PC-9 (cell line): ENCODE measurements around the gene NOP53. TPM values are rescaled to one million over a fixed set of nuclear protein-coding genes. Genes with fewer than 3 reads are reported as not detected.
"Not testable (repeated sequence)": the region's sequence is repeated elsewhere in the genome, so short reads cannot be mapped to it uniquely, and the experiment has no call there.

Source experiments
- BruUV-seq: library from RNA; stranded (reverse); fragments of 400-500 nt; replicated peaks from 2 replicates; lab custom pipeline; 2021; lab: Mats Ljungman, UMichigan
- CTCF ChIA-PET: fragments of 300-600 bp; sonication (Branson Sonifier 250); formaldehyde crosslinking; loops from one replicate; lab custom pipeline; 2022; ENCODE audit warnings: antibody characterized with exemption; lab: Charles Lee
- POLR2A ChIA-PET: fragments of 300-600 bp; sonication (Branson Sonifier 250); formaldehyde crosslinking; loops from one replicate; lab custom pipeline; 2022; ENCODE audit warnings: antibody characterized with exemption; ENCODE audit not compliant: unreplicated experiment; lab: Charles Lee
- DNase-seq, 2 experiments: peaks; one replicate each; pipeline versions ENCODE4 v3.0.0 to v3.0.0-alpha.2; 2015 to 2022; ENCODE audit warnings: mixed read lengths in 1 of 2
- H2AFZ ChIP-seq: fragments of 200-600 bp; sonication (generic); 2 replicates; pipeline ENCODE4 v1.8.1; 2017; ENCODE audit warnings: antibody characterized with exemption
- H3F3A ChIP-seq: fragments of 200-600 bp; sonication (generic); 2 replicates; pipeline ENCODE4 v1.8.1; 2017; ENCODE audit warnings: antibody characterized with exemption, mild to moderate bottlenecking, low read depth; ENCODE audit not compliant: insufficient read depth
- H3K27ac ChIP-seq: fragments of 200-600 bp; sonication (generic); 2 replicates; pipeline ENCODE4 v1.6.1; 2016; ENCODE audit warnings: mixed run types
- H3K27me3 ChIP-seq: fragments of 200-600 bp; sonication (generic); 2 replicates; pipeline ENCODE4 v1.6.1; 2016; ENCODE audit warnings: low read depth, mixed run types; ENCODE audit not compliant: insufficient read depth
- H3K36me3 ChIP-seq: fragments of 200-600 bp; sonication (generic); 2 replicates; pipeline ENCODE4 v1.6.1; 2016; ENCODE audit warnings: low read depth, mixed run types
- H3K4me1 ChIP-seq: fragments of 200-600 bp; sonication (generic); replicated peaks from 2 replicates; pipeline ENCODE4 v1.6.1; 2016; ENCODE audit warnings: mixed run types; ENCODE audit not compliant: insufficient read depth
- H3K4me2 ChIP-seq: fragments of 200-600 bp; sonication (generic); 2 replicates; pipeline ENCODE4 v1.6.1; 2017; ENCODE audit warnings: mixed run types
- H3K4me3 ChIP-seq: fragments of 200-600 bp; sonication (generic); 2 replicates; pipeline ENCODE4 v1.6.1; 2016; ENCODE audit warnings: mixed run types
- H3K79me2 ChIP-seq: fragments of 200-600 bp; sonication (generic); 2 replicates; pipeline ENCODE4 v1.6.1; 2017; ENCODE audit warnings: low read depth, mixed run types
- H3K9me2 ChIP-seq: fragments of 200-600 bp; sonication (generic); 2 replicates; pipeline ENCODE4 v1.8.1; 2017; ENCODE audit warnings: mild to moderate bottlenecking; ENCODE audit not compliant: insufficient read depth
- H3K9me3 ChIP-seq: fragments of 200-600 bp; sonication (generic); 2 replicates; pipeline ENCODE4 v1.8.1; 2016; ENCODE audit warnings: low read depth; ENCODE audit not compliant: insufficient read depth
- H4K20me1 ChIP-seq: fragments of 200-600 bp; sonication (generic); 2 replicates; pipeline ENCODE4 v1.8.1; 2017; ENCODE audit not compliant: insufficient read depth
- EZH2 ChIP-seq: fragments of 200-600 bp; sonication (generic); IDR thresholded peaks from 2 replicates; pipeline ENCODE4 v1.8.0; 2017; ENCODE audit warnings: antibody characterized with exemption, low read depth
- intact Hi-C: fragments of 100-400 bp; cut with micrococcal nuclease; formaldehyde crosslinking; loops from one replicate; pipeline ENCODE4 v1.10.0; 2022; ENCODE audit not compliant: unreplicated experiment
- total RNA-seq: library from RNA; stranded (reverse); gene quantifications from 2 replicates; pipeline ENCODE4 v1.2.3, GENCODE V29; 2021
- TF ChIP-seq, protein P1 (sequence below): fragments of 200-600 bp; sonication (generic); conservative IDR thresholded peaks from 2 replicates; pipeline ENCODE4 v1.6.1; 2017; ENCODE audit warnings: mixed run types, antibody characterized with exemption, mild to moderate bottlenecking, moderate library complexity

NOP53 gene
- total RNA-seq, 1 experiment from 2014 or later, result 225 TPM

DNA sequence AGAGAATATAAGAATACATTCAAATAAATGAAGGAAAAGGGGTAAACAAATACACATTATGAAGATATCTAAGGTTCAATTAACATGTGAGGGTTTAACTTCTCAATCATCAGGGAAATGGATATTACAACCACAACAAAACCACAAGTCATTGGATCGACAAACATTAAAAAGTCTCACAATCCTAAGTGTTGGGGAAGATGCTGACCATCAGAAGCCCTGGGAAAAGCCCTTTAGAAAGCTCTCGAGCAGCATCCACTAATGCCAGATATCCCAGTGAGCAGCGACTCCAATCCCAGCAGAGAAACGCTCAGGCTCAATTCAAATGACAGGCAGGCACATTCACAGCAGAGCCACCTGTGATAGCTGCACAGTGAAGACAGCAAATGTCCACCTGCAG lies 55.9 kb downstream of the NOP53 start:
- Histone ChIP-seq H3K79me2 (no peaks in the 10 kb centered on the region), H3K4me2 (no peak overlapping the region), H3K36me3 (no peaks in the 10 kb centered on the region), H3K4me1 (no peaks in the 10 kb centered on the region), H3K4me3 (no peak overlapping the region), H3F3A (no peaks in the 10 kb centered on the region), H3K9me2 (no peaks in the 10 kb centered on the region), H3K27ac (no peak overlapping the region), H3K27me3 (0 out of 2 replicates have a peak, but pooled peaks cover 7% of the 10 kb centered on the region), H4K20me1 (no peaks in the 10 kb centered on the region), H3K9me3 (no peaks in the 10 kb centered on the region), H2AFZ (no peak overlapping the region)
- CTCF ChIA-PET, result interaction anchor here (0.6 kb wide), 1 partner anchor 92 kb away, joined by 4 read pairs; no protein-coding TSS in a partner anchor
- intact Hi-C loops, result no loop called here
- POLR2A ChIA-PET, result no interaction called here
- TF ChIP-seq EZH2, result no peak
- TF ChIP-seq, protein P1, sequence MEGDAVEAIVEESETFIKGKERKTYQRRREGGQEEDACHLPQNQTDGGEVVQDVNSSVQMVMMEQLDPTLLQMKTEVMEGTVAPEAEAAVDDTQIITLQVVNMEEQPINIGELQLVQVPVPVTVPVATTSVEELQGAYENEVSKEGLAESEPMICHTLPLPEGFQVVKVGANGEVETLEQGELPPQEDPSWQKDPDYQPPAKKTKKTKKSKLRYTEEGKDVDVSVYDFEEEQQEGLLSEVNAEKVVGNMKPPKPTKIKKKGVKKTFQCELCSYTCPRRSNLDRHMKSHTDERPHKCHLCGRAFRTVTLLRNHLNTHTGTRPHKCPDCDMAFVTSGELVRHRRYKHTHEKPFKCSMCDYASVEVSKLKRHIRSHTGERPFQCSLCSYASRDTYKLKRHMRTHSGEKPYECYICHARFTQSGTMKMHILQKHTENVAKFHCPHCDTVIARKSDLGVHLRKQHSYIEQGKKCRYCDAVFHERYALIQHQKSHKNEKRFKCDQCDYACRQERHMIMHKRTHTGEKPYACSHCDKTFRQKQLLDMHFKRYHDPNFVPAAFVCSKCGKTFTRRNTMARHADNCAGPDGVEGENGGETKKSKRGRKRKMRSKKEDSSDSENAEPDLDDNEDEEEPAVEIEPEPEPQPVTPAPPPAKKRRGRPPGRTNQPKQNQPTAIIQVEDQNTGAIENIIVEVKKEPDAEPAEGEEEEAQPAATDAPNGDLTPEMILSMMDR, result no peak
- no TSS peak for BruUV-seq
- DNase-seq, result no peak

DNA sequence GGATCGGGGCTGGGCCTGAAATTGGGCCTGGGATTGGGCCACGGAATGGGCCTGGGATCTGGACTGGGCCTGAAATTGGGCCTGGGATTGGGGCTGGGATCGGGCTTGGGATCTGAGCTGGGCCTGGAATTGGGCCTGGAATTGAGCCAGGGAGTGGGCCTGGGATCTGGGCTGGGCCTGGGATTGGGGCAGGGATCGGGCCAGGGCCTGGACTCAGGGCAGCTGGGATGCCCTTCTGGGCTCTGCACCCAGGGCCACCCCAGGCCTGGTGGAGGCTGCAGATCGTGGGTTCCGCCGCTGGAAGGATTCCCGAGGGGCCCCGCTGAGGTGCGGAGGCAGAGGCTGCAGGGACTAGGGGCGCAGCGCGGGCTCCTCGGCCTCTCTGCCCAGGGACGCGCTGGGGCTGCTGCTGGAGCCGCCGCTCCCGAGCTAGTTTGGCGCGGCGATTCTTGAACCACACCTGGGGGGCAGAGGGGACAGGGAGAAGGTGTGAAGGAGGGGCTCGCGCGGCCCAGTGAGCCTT lies 57.2 kb downstream of the NOP53 start:
- Histone ChIP-seq H3K9me3 (no peaks in the 10 kb centered on the region), H3K4me2 (no peak overlapping the region), H3K4me1 (no peaks in the 10 kb centered on the region), H3K36me3 (no peaks in the 10 kb centered on the region), H3K9me2 (no peaks in the 10 kb centered on the region), H3K4me3 (no peak overlapping the region), H2AFZ (no peak overlapping the region), H3F3A (no peaks in the 10 kb centered on the region), H3K27me3 (0 out of 2 replicates have a peak, but pooled peaks cover 7% of the 10 kb centered on the region), H3K27ac (no peak overlapping the region), H3K79me2 (no peaks in the 10 kb centered on the region), H4K20me1 (no peaks in the 10 kb centered on the region)
- CTCF ChIA-PET, result interaction anchor here (0.6 kb wide), 1 partner anchor 50 kb away, joined by 3 read pairs; no protein-coding TSS in a partner anchor
- BruUV-seq, result no TSS peak
- no peak for DNase-seq
- POLR2A ChIA-PET, result no interaction called here
- intact Hi-C loops, result no loop called here
- no peak for TF ChIP-seq EZH2
- TF ChIP-seq, protein P1, result no peak

DNA sequence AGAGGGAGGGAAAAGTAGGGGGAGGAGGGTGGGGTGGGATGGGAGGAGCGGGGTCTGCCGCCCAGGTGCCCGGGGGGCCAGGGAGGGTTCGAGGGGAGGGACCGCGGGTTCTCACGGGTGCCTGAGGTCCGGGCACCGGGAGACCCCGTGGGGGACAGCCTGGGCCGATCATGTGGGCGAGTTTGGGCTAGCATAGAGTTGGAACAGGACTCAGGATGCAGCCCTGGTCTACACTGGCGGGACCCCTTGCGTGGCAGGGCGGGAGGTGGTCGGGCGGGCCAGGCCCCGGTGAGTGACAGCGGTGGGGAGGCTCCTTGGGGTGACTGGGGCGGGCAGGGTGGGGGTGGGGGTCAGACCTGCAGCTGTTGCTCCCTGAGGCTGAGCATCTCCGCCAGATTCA lies 57.8 kb downstream of the NOP53 start:
- POLR2A ChIA-PET, H3K9me3 ChIP-seq, H3K4me1 ChIP-seq, H3K36me3 ChIP-seq, H3K9me2 ChIP-seq, H2AFZ ChIP-seq, H3K79me2 ChIP-seq, BruUV-seq, H4K20me1 ChIP-seq, H3K4me3 ChIP-seq, intact Hi-C loops, H3K4me2 ChIP-seq, CTCF ChIA-PET, H3K27me3 ChIP-seq, DNase-seq, H3F3A ChIP-seq, H3K27ac ChIP-seq: not testable (repeated sequence)

DNA sequence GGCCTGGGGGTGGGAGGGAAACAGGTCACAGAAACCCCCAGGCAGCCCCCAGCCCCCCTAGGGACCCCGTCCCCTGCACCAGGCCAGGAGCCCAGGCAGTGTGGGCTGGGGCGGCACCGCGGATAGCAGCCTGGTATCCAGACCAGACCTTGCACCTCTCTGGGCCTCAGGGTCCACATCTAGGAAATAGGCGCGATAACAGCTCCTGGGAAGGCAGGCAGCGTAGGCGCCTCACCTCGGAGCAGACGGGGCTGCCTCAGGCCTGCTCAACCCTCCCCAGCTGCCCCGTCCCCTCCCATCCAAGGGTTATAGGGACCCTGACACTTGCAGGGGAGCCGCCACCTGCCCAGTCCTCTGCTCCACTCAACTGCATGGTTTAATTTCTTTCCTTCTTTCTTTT lies 58.3 kb downstream of the NOP53 start:
- H2AFZ ChIP-seq, POLR2A ChIA-PET, H4K20me1 ChIP-seq, H3K36me3 ChIP-seq, H3K9me2 ChIP-seq, H3K27ac ChIP-seq, H3K4me1 ChIP-seq, H3F3A ChIP-seq, H3K79me2 ChIP-seq, H3K4me2 ChIP-seq, H3K4me3 ChIP-seq, H3K27me3 ChIP-seq, CTCF ChIA-PET, DNase-seq, intact Hi-C loops, BruUV-seq, H3K9me3 ChIP-seq: not testable (repeated sequence)

DNA sequence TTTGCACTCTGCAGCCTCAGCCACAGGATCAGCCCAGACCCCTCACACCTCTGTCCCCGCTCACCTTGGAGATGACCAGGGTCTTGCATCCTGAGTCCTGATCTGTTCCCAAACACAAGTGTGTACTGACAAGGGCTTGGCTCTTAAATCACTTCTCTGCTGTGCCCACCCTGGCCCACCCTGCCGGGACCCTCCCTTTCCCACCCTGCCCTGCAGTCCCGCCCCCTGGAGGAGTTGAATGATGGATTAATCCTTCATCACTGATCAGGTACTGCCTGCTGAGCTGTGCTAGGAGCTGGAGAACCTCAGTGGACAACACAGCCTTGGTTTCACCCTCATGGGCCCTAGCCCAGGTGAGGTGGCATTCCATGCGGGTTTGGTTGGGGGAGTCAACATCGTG lies 59.1 kb downstream of the NOP53 start, which contains the start of gene TPRX1:
Gene TPRX1, minus strand, starts transcription at position 101 of the 400 bp plus-strand sequence. Its CDS starts 12 bp downstream, at position 89.
- H3K79me2 ChIP-seq, H3K9me3 ChIP-seq, DNase-seq, H3K27ac ChIP-seq, H3K4me3 ChIP-seq, H3K36me3 ChIP-seq, H3K4me2 ChIP-seq, POLR2A ChIA-PET, H3F3A ChIP-seq, H3K9me2 ChIP-seq, intact Hi-C loops, H2AFZ ChIP-seq, BruUV-seq, H3K4me1 ChIP-seq, H4K20me1 ChIP-seq, CTCF ChIA-PET, H3K27me3 ChIP-seq: not testable (repeated sequence)
